DMS114 treated with DMSO at 0.1 percent for 48 hours (cell line): ENCODE data around the gene AGAP1.

Experiments
- DNase-seq: peaks from one replicate; lab custom pipeline; 2025; ENCODE audit not compliant: unreplicated experiment; lab: John Stamatoyannopoulos, UW

Gene AGAP1

GRCh38 chr2:235858881-235859280, 365.0 kb downstream of the AGAP1 start:
- no peak for DNase-seq

- no peak for DNase-seq
Observed at GRCh38 chr2:235859651-235860050, 365.8 kb downstream of the AGAP1 start.

DNA sequence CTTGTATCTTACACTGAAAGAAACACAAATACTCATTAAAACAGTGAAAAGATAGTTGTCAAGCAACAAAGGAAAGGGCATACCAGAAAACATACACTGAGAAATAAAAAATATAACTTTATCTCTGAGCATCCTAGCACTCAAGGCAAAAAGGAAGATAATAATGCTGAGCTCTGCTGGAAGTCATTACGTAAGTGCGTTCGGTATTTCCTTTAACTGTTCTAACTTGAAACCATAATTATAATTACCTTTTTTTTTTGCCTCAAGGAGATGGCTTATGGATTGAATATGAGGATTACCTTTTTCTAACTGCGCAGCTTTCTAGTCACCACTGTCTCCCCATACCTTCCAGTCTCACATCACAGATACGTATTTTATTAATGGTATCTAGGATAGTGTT, 366.3 kb downstream of the AGAP1 start:
- no peak for DNase-seq

DNA sequence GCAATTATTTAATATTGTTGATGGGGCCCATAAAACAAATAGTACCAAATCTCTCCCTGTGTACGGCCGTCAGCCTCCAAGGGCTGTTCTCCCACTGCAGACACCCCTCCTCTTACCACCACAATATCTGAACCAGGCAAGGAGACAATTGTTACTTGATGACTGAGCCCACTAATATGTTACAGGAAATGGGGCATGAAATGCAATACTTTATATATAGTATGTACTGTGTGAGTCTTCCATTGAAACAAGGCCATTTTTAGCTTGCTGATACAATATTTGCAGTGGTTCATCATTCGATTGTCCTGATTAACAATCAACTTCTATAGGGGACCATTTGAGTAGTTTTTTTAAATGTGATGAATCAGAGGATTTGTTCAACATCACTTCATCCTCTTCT, 367.0 kb downstream of the AGAP1 start:
- no peak for DNase-seq

GRCh38 chr2:235861383-235861782, 367.5 kb downstream of the AGAP1 start:
- DNase-seq, result no peak

GRCh38 chr2:235863414-235863813, 369.6 kb downstream of the AGAP1 start:
- DNase-seq, result no peak

DNA sequence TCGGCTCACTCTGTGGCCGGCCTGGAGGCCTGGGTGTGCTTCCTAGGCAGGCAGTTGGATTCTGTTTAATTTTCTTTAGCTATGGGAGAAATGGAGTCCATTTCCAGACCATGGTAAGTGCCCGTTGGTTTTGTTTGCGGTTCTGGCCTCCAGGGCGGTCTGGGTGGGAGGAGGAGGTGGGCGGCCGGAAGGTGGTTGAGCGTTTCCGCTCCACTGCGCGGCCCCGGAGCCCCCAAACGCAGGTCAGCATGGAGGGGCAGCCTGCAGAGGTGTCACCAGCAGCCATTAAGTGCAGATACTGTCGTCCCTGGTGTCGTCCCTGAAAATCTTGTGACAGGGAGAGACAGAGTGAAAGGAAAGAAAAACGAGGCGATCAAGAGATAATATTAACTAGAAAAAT, 370.5 kb downstream of the AGAP1 start:
- no peak for DNase-seq

- DNase-seq, result no peak
Observed at GRCh38 chr2:235864733-235865515, 371.1 kb downstream of the AGAP1 start.

DNA sequence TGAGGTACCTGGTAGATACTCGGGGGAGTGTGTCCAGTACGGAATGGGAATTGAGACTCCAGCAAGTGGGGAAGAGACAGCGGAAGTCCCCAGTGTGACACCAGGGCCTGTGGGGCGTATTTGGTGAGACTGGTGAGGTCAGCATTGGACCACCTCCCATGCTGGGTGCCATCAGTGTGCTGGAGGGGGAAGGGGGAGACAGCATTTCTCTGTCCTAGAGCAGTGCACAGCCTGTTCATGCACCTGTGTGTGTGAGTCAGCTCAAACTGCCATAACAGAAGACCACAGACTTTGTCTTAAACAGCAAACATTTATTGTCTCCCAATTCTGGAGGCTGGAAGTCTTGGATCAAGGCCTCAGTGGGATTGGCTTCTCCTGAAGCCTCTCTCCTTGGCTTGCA, 372.5 kb downstream of the AGAP1 start:
- no peak for DNase-seq

DNA sequence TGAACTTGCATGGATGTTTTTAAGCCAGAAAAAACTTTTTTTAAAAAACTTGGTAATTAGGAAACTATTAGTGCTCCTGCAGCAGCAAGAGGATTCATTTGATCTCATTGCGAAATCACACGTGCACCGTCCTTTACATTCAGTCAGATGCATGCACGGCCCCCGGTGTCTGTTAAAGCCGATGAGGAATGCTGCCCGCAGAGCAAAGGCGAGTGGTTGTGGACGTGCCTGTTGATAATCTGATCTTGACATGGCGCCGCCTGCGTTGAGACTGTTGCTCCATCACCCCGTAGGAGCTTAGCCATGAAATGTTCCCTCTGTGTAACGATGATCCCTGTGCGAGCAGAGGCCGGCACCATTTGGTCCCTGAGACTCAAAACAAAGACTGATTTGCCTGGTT, 374.4 kb downstream of the AGAP1 start:
- no peak for DNase-seq

DNA sequence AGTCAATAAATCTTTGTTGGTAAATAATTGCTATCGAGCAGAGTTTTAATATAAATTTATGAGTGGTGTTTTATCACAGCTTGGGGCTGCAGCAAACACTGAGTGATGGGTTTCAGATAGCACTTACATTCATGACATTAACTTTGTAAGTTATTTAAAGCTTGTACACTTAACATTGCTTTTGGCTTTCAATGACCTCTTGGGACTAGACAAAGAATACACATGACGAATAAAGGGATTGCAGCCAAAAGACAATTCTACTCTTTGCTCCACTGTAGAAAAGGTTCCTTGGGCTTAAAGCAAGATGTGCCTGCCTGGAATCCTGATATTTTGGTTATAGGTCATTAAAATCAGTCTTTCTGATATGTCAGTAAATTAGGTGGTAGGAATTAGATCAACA, 374.8 kb downstream of the AGAP1 start:
- no peak for DNase-seq

GRCh38 chr2:235870515-235870914, 376.7 kb downstream of the AGAP1 start:
- DNase-seq, result no peak

DNA sequence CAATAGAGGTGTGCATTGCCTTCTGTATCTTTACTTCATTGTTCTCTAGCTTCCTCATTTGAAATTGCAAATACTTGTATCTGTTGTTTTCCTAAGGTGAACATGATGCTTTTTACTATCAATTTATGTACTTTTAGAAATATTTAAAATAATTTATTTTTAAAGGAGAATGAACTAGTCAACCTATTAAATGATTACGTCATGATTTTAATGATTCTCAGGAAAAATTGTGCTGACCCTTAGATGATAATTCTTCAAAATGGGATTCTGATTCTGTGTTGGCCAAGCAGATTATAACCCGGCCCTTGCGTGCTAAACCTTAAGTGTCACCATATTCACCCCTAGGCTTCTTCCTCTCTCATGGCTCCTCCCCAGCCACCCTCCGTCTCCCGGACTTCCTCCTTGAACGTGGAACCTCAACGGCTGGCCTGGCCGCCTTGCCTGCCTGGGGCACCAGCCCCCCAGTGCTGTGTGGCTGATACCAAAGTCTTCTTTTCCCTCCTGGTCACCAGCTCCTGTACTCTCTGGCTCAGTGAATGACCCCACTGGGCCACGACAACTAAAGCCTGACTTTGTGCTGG, 382.3 kb downstream of the AGAP1 start:
- DNase-seq, result no peak

DNA sequence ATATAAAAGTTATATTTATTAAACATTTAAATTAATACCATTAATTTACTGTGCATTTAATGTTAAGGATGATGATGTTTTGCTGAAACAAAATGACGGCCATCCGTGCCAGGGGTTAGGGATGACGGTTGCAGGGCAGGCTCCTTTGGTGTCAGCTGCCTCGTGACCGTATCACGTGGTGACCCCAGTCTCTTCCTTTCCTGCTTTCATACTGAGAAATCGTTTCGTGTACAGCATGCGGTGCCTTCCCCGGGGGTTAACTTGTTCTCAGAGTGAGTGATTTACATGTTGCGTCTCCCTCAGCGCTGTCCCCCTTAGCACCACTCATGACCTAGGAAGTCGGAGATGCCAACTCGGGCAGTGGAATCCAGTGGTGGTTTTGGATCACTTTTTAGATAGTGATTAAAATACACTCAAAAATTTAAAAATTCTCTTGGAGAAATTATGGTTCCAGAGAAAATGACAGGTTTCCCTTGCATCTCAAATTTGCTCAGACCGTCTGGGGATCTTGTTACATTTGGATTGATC, 383.5 kb downstream of the AGAP1 start:
- no peak for DNase-seq

- no peak for DNase-seq
Observed at GRCh38 chr2:235879116-235879515, 385.3 kb downstream of the AGAP1 start.

DNA sequence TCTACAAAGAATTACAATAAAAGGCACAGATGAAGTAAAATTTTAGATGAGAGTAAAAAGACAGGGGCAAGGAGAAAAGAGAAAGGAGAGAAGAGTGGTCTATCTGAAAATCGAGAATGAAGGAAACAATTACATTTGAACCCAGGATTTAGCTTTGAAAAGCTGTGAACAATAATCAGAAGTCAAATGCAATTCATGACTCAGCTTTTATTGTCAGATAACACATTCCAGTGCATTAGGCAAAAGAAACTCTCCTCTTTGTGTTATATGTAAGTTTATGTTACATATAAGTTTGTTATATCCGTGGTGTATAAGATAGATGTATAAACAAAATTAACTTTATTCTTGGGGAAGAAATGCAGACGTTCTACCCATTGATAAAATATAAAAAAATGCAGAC, 389.8 kb downstream of the AGAP1 start:
- no peak for DNase-seq

GRCh38 chr2:235889302-235889630, 395.4 kb downstream of the AGAP1 start:
- no peak for DNase-seq

DNA sequence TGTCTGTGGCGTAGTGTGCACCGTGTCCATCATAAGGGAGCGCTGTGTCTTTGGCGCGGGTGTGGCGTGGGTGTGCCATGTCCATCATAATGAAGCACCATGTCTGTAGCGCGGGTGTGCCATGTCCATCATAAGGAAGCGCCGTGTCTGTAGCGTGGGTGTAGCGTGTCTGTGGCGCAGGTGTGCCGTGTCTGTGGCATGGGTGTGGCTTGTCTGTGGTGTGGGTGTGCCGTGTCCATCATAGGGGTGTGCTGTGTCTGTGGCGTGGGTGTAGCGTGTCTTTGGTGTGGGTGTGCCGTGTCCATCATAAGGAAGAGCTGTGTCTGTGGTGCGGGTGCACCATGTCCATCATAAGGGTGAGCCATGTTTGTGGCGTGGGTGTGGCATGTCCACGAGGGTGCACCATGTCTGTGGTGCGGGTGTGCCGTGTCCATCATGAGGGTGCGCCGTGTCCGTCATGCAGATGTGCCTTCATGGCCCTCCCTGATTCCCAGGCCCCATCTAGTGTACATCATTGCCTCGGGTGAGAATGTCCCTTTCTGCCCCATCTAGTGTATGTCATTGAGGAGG, 399.4 kb downstream of the AGAP1 start:
- no peak for DNase-seq

DNA sequence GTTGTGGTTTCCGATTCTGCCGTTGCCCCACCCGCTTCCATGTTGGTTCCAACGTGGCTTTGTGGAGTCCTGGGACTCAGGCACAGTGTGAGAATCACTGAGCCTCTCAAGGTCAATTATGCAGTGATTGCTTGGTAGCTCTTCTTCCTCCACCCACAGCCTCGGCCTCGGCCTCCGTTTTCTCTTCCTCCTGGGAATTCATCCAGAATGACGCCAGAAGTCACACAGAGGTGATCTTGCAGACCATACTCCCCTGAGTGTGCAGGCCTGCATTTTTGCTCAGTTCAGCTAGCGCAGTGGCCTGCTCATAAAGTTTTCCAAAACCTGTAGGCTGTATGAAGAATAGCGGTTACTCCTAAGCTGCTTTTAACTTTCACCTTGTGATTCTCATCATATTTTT, 401.0 kb downstream of the AGAP1 start:
- DNase-seq, result no peak

DNA sequence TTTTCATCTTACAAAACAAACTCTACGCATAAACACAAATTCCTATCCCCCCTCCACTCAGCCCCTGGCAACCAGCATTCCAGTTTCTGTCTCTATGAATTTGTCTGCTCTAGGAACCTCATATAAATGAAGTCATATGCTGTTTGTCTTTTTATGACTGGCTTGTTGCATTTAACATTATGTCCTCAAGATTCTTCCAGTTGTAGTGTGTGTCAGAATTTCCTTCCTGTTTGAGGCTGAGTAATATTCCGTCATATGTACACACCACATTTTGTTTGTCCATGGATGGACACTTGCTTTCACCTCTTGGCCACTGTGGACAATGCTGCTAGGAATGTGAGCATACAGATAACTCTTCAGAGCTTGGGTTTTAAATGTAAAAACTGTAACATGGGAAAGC, 402.2 kb downstream of the AGAP1 start:
- DNase-seq, result no peak

DNA sequence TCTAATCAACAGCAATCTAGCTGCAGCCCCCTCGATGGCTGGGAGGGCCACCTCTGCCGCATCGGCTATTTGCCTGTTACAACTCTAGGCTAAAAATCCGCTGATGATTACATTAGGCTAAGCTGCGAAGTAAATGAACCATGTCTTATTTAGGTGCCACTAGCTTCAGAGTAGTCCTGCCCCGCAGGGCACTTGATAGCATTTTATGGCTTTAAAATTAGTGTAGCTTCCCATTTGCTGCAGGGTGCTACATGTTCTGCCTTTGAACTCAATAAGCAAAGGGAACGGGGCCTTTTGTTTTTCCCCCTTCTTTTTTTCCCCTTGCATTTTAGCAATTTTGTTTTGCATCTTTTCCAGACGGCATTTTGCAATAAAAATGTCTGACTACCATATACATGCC, 404.1 kb downstream of the AGAP1 start:
- no peak for DNase-seq

DNA sequence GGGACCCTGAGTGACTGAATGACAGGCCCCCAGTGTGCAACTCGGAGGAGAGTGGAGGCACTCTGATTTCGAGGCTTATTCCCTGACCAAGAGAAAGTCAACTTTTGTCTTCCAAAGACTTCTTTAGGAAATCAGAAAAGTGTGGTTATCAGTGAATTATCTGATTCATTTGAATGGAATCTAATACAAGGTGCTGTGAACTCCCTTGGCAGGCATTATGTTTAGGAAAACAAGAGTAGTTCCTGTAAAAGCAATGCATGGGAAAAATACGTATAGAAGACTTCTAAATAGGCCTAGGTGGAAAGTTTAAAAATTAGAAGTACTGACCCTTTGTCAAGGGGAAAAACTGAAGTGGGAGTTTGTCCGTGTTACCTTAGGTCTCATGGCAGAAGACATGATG, 404.9 kb downstream of the AGAP1 start:
- DNase-seq, result no peak

GRCh38 chr2:235900631-235901030, 406.8 kb downstream of the AGAP1 start:
- no peak for DNase-seq
